HepG2 (cell line): Measurements from ENCODE around the gene VKORC1. TPM values are rescaled to one million over a fixed set of nuclear protein-coding genes. Genes with fewer than 3 reads are reported as not detected.
A peak's percentile ranks its signal among the peaks of the same experiment; 100 is the strongest.

Source experiments
- CHD2 ChIP-seq: IDR thresholded peaks from 2 replicates; pipeline ENCODE4 v1.6.1; 2011; ENCODE audit warnings: low read depth, low read length, improper control_type of control experiment
- GTF3A ChIP-seq: sonication (generic); formaldehyde crosslinking; conservative IDR thresholded peaks from 2 replicates; pipeline ENCODE4 v1.4.0; 2020; ENCODE audit warnings: mild to moderate bottlenecking, missing genetic modification reagents
- HMGA1 ChIP-seq: sonication (generic); formaldehyde crosslinking; conservative IDR thresholded peaks from 2 replicates; pipeline ENCODE4 v1.4.0; 2020; ENCODE audit warnings: missing genetic modification reagents
- HNRNPH1 ChIP-seq: fragments of 200-400 bp; formaldehyde crosslinking; optimal IDR thresholded peaks from 2 replicates; pipeline ENCODE3; 2017; ENCODE audit warnings: mild to moderate bottlenecking, low read depth, low read length
- HOXA3 ChIP-seq: sonication (generic); formaldehyde crosslinking; IDR thresholded peaks from 2 replicates; pipeline ENCODE4 v1.5.0; 2020; ENCODE audit warnings: missing genetic modification reagents
- KLF11 ChIP-seq: IDR thresholded peaks from 2 replicates; pipeline ENCODE4 v1.6.1; 2016; ENCODE audit warnings: missing compliant biosample characterization
- NR3C1 ChIP-seq: sonication (generic); formaldehyde crosslinking; IDR thresholded peaks from 2 replicates; pipeline ENCODE4 v1.4.0; 2020; ENCODE audit warnings: missing genetic modification reagents
- PAF1 ChIP-seq: IDR thresholded peaks from 2 replicates; pipeline ENCODE4 v1.6.1; 2016; ENCODE audit warnings: missing genetic modification reagents, missing compliant biosample characterization
- RXRA ChIP-seq: sonication (generic); formaldehyde crosslinking; IDR thresholded peaks from 2 replicates; pipeline ENCODE4 v1.5.1; 2020; ENCODE audit warnings: missing genetic modification reagents
- SETDB1 ChIP-seq: sonication (generic); formaldehyde crosslinking; IDR thresholded peaks from 2 replicates; pipeline ENCODE4 v1.5.1; 2020; ENCODE audit warnings: missing genetic modification reagents, mild to moderate bottlenecking, borderline replicate concordance
- SMARCC2 ChIP-seq: fragments of 450-650 bp; IDR thresholded peaks from 2 replicates; pipeline ENCODE4 v1.6.1; 2017; ENCODE audit warnings: antibody characterized with exemption, mild to moderate bottlenecking
- SP140L ChIP-seq: sonication (generic); formaldehyde crosslinking; IDR thresholded peaks from 2 replicates; pipeline ENCODE4 v1.4.0; 2020; ENCODE audit warnings: missing genetic modification reagents, borderline replicate concordance
- SPEN ChIP-seq: sonication (generic); formaldehyde crosslinking; IDR thresholded peaks from 2 replicates; pipeline ENCODE4 v1.5.1; 2020; ENCODE audit warnings: low read depth, mild to moderate bottlenecking, missing genetic modification reagents
- ZBTB7B ChIP-seq: sonication (generic); formaldehyde crosslinking; IDR thresholded peaks from 2 replicates; pipeline ENCODE4 v1.4.0; 2020; ENCODE audit warnings: missing genetic modification reagents
- ZIK1 ChIP-seq: sonication (generic); formaldehyde crosslinking; IDR thresholded peaks from 2 replicates; pipeline ENCODE4 v1.5.0; 2020; ENCODE audit warnings: mild to moderate bottlenecking, low read depth, missing genetic modification reagents, borderline replicate concordance
- ZNF260 ChIP-seq: sonication (generic); formaldehyde crosslinking; IDR thresholded peaks from 2 replicates; pipeline ENCODE4 v1.4.0; 2020; ENCODE audit warnings: missing genetic modification reagents, low read depth, mild to moderate bottlenecking, borderline replicate concordance
- ZNF572 ChIP-seq: sonication (generic); formaldehyde crosslinking; IDR thresholded peaks from 2 replicates; pipeline ENCODE4 v1.5.1; 2020; ENCODE audit warnings: mild to moderate bottlenecking, missing genetic modification reagents
- ZNF644 ChIP-seq: IDR thresholded peaks from 2 replicates; pipeline ENCODE4 v1.6.1; 2016; ENCODE audit warnings: low read depth
- ZNF670 ChIP-seq: sonication (generic); formaldehyde crosslinking; IDR thresholded peaks from 2 replicates; pipeline ENCODE4 v1.8.0; 2022; ENCODE audit warnings: mild to moderate bottlenecking, missing genetic modification reagents, borderline replicate concordance
- ZNF720 ChIP-seq: sonication (generic); formaldehyde crosslinking; IDR thresholded peaks from 2 replicates; pipeline ENCODE4 v1.4.0; 2020; ENCODE audit warnings: missing genetic modification reagents
- ZNF747 ChIP-seq: sonication (generic); formaldehyde crosslinking; IDR thresholded peaks from 2 replicates; pipeline ENCODE4 v1.8.1; 2023; ENCODE audit warnings: missing genetic modification reagents, mild to moderate bottlenecking, borderline replicate concordance
- ZNF776 ChIP-seq: sonication (generic); formaldehyde crosslinking; IDR thresholded peaks from 2 replicates; pipeline ENCODE4 v1.4.0; 2020; ENCODE audit warnings: mild to moderate bottlenecking, missing genetic modification reagents
- polyA plus RNA-seq, 8 experiments: library from polyadenylated mRNA; depleted of rRNA in 3 of 8; stranded (reverse) in 7 of 8; unstranded in 1 of 8; fragments of >200 nt; fragmentation: Illumina TruSeq in 4 of 8; extraction: Trizol in 4 of 8; gene quantifications; 2 replicates each; pipeline versions ENCODE4 v1.2.1 to v1.2.3, GENCODE V29; 2011 to 2016; ENCODE audit warnings: low read depth in 4 of 8, missing spikeins in 1 of 8, mixed read lengths in 1 of 8; ENCODE audit not compliant: insufficient read depth in 1 of 8
- total RNA-seq, 5 experiments: library from RNA; depleted of rRNA; stranded (reverse); fragments of >200 nt; fragmentation: Illumina TruSeq; extraction: Trizol; gene quantifications; 2 replicates each; pipeline ENCODE4 v1.2.3, GENCODE V29; 2016; ENCODE audit warnings: low read depth in 1 of 5
- TF ChIP-seq, protein P1 (sequence below): IDR thresholded peaks from 2 replicates; pipeline ENCODE4 v1.6.1; 2012; ENCODE audit warnings: low read length, improper control_type of control experiment
- TF ChIP-seq, protein P2 (sequence below): sonication (generic); formaldehyde crosslinking; IDR thresholded peaks from 2 replicates; pipeline ENCODE4 v1.5.0; 2020; ENCODE audit warnings: missing genetic modification reagents, mild to moderate bottlenecking, borderline replicate concordance
- TF ChIP-seq, protein P3 (sequence below): sonication (generic); formaldehyde crosslinking; IDR thresholded peaks from 2 replicates; pipeline ENCODE4 v1.4.0; 2020; ENCODE audit warnings: missing genetic modification reagents
- TF ChIP-seq, protein P4 (sequence below): sonication (generic); formaldehyde crosslinking; IDR thresholded peaks from 2 replicates; pipeline ENCODE4 v1.5.0; 2020; ENCODE audit warnings: mild to moderate bottlenecking, low read depth, missing genetic modification reagents, borderline replicate concordance

VKORC1 gene
- total and polyA plus RNA-seq, 2 of the 13 experiments (the other 11 are each of a cell fraction or from before 2014, with no cell fraction given) = 141 to 615 TPM

DNA sequence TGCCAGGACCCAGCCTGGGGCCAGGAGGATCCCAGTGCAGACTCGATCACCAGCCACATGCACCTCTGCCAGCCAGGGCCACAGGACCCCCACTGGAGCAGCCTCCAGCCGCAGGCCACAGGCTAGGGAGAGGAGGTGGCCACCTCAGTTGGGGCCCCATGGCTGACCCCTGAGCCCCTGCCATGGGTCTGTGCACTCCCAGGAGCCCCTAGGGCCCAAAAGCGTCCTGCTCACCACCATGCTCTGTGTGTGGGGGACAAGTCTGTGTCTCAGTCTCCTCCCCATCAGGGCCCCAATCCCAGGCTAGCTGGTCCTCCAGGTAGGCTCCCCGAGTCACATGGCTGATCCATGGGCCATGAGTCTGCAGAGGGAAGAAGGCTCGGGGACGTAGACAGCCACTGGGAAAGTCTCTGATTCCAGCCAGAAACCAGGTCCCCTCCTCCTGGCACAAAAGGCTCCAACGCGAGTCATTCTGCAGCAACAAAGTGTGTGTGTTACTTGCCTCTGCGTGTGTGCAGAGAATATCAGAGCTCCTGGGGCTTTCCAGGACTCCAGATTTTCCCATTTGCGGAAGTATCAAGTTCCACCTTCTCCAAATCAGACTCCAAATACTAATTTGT, 47.0 kb upstream of the VKORC1 start (continued):
- TF ChIP-seq ZNF644 (CRISPR knock-in tag) = no peak
- TF ChIP-seq, protein P1, sequence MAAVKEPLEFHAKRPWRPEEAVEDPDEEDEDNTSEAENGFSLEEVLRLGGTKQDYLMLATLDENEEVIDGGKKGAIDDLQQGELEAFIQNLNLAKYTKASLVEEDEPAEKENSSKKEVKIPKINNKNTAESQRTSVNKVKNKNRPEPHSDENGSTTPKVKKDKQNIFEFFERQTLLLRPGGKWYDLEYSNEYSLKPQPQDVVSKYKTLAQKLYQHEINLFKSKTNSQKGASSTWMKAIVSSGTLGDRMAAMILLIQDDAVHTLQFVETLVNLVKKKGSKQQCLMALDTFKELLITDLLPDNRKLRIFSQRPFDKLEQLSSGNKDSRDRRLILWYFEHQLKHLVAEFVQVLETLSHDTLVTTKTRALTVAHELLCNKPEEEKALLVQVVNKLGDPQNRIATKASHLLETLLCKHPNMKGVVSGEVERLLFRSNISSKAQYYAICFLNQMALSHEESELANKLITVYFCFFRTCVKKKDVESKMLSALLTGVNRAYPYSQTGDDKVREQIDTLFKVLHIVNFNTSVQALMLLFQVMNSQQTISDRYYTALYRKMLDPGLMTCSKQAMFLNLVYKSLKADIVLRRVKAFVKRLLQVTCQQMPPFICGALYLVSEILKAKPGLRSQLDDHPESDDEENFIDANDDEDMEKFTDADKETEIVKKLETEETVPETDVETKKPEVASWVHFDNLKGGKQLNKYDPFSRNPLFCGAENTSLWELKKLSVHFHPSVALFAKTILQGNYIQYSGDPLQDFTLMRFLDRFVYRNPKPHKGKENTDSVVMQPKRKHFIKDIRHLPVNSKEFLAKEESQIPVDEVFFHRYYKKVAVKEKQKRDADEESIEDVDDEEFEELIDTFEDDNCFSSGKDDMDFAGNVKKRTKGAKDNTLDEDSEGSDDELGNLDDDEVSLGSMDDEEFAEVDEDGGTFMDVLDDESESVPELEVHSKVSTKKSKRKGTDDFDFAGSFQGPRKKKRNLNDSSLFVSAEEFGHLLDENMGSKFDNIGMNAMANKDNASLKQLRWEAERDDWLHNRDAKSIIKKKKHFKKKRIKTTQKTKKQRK = no peak
- TF ChIP-seq ZNF260 (CRISPR knock-in tag) = no peak
- TF ChIP-seq RXRA (CRISPR knock-in tag) = peak; percentile 40; the same call in 1 of the 2 replicates
- TF ChIP-seq, protein P2, sequence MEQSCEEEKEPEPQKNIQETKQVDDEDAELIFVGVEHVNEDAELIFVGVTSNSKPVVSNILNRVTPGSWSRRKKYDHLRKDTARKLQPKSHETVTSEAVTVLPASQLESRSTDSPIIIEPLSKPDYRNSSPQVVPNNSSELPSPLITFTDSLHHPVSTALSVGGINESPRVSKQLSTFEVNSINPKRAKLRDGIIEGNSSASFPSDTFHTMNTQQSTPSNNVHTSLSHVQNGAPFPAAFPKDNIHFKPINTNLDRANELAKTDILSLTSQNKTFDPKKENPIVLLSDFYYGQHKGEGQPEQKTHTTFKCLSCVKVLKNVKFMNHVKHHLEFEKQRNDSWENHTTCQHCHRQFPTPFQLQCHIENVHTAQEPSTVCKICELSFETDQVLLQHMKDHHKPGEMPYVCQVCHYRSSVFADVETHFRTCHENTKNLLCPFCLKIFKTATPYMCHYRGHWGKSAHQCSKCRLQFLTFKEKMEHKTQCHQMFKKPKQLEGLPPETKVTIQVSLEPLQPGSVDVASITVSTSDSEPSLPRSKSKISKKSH (CRISPR knock-in tag) = peak; percentile 90
- no peak for TF ChIP-seq NR3C1 (CRISPR knock-in tag)
- no peak for TF ChIP-seq ZNF776 (CRISPR knock-in tag)
- no peak for TF ChIP-seq ZBTB7B (CRISPR knock-in tag)
- TF ChIP-seq GTF3A (CRISPR knock-in tag) = no peak
- no peak for TF ChIP-seq ZNF720 (CRISPR knock-in tag)
- no peak; the same call in 1 of the 2 replicates for TF ChIP-seq ZNF747
- no peak for TF ChIP-seq HOXA3 (CRISPR knock-in tag)
- no peak for TF ChIP-seq HMGA1
- TF ChIP-seq SETDB1 (CRISPR knock-in tag) = no peak
- TF ChIP-seq, protein P3, sequence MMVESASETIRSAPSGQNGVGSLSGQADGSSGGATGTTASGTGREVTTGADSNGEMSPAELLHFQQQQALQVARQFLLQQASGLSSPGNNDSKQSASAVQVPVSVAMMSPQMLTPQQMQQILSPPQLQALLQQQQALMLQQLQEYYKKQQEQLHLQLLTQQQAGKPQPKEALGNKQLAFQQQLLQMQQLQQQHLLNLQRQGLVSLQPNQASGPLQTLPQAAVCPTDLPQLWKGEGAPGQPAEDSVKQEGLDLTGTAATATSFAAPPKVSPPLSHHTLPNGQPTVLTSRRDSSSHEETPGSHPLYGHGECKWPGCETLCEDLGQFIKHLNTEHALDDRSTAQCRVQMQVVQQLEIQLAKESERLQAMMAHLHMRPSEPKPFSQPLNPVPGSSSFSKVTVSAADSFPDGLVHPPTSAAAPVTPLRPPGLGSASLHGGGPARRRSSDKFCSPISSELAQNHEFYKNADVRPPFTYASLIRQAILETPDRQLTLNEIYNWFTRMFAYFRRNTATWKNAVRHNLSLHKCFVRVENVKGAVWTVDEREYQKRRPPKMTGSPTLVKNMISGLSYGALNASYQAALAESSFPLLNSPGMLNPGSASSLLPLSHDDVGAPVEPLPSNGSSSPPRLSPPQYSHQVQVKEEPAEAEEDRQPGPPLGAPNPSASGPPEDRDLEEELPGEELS (CRISPR knock-in tag) = no peak
- no peak for TF ChIP-seq ZNF572 (CRISPR knock-in tag)
- no peak for TF ChIP-seq CHD2
- TF ChIP-seq ZNF670 (CRISPR knock-in tag) = no peak
- no peak for TF ChIP-seq PAF1 (CRISPR knock-in tag)
- peak; percentile 2; the same call in 1 of the 2 replicates for TF ChIP-seq SPEN (CRISPR knock-in tag)
- TF ChIP-seq SMARCC2 = no peak
- TF ChIP-seq, protein P4, sequence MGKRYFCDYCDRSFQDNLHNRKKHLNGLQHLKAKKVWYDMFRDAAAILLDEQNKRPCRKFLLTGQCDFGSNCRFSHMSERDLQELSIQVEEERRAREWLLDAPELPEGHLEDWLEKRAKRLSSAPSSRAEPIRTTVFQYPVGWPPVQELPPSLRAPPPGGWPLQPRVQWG (CRISPR knock-in tag) = no peak
- no peak for TF ChIP-seq HNRNPH1
- no peak for TF ChIP-seq SP140L
- no peak for TF ChIP-seq KLF11
- no peak for TF ChIP-seq ZIK1 (CRISPR knock-in tag)
